Measurements from ENCODE around the gene TPM4.

DNA sequence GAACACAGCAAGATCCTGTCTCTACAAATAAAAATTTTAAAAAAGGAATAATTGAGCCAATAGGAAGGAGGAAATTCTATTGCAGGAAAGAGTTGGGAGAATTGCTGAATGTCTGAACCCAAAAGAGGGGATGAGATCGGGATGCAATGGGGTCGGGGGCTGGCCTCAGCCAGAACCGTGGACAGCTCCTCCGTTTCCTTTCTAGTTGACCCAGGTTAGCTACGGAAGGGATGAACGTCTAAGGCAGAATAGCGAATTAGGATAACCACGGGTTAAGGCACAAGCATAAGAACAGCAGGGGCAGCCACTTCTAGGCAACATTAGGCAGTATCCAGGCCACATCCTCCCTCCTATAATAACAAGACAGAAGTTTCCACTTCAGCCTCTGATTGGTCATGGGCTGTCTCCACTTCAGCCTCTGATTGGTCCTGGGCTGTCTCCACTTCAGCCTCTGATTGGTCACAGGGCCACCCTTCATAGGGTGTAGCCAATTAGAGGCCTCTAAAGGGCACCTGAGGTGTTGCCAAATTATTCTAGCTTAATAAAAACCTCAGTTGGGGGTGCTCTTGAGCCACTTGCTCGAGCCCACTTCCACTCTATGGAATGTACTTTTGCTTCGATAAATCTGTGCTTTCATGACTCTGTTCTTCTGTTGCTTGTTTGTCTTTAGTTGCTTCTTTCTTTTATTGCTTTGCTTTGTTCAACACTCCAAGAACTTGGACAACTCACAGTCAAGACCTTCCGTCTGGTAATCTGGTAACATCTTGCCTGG is 24.9 kb upstream of the TPM4 start:
- no peak for TF ChIP-seq POLR2A (IDR thresholded peaks at IDR 0.05)
- TF ChIP-seq, protein P1, sequence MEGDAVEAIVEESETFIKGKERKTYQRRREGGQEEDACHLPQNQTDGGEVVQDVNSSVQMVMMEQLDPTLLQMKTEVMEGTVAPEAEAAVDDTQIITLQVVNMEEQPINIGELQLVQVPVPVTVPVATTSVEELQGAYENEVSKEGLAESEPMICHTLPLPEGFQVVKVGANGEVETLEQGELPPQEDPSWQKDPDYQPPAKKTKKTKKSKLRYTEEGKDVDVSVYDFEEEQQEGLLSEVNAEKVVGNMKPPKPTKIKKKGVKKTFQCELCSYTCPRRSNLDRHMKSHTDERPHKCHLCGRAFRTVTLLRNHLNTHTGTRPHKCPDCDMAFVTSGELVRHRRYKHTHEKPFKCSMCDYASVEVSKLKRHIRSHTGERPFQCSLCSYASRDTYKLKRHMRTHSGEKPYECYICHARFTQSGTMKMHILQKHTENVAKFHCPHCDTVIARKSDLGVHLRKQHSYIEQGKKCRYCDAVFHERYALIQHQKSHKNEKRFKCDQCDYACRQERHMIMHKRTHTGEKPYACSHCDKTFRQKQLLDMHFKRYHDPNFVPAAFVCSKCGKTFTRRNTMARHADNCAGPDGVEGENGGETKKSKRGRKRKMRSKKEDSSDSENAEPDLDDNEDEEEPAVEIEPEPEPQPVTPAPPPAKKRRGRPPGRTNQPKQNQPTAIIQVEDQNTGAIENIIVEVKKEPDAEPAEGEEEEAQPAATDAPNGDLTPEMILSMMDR (IDR thresholded peaks at IDR 0.05 in 4 of 5, conservative IDR thresholded peaks at IDR 0.05 in 1 of 5), result no peak
